SH-SY5Y (cell line): ENCODE measurements around the gene PRELID1.

ENCODE experiments used
- GATA2 ChIP-seq: IDR thresholded peaks from 2 replicates; pipeline ENCODE4 v1.6.1; 2011; ENCODE audit warnings: mild to moderate bottlenecking, low read depth, low read length
- GATA3 ChIP-seq: IDR thresholded peaks from 2 replicates; pipeline ENCODE4 v1.6.1; 2011; ENCODE audit warnings: low read depth, mild to moderate bottlenecking, low read length, moderate library complexity

PRELID1 gene, protein sequence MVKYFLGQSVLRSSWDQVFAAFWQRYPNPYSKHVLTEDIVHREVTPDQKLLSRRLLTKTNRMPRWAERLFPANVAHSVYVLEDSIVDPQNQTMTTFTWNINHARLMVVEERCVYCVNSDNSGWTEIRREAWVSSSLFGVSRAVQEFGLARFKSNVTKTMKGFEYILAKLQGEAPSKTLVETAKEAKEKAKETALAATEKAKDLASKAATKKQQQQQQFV

DNA sequence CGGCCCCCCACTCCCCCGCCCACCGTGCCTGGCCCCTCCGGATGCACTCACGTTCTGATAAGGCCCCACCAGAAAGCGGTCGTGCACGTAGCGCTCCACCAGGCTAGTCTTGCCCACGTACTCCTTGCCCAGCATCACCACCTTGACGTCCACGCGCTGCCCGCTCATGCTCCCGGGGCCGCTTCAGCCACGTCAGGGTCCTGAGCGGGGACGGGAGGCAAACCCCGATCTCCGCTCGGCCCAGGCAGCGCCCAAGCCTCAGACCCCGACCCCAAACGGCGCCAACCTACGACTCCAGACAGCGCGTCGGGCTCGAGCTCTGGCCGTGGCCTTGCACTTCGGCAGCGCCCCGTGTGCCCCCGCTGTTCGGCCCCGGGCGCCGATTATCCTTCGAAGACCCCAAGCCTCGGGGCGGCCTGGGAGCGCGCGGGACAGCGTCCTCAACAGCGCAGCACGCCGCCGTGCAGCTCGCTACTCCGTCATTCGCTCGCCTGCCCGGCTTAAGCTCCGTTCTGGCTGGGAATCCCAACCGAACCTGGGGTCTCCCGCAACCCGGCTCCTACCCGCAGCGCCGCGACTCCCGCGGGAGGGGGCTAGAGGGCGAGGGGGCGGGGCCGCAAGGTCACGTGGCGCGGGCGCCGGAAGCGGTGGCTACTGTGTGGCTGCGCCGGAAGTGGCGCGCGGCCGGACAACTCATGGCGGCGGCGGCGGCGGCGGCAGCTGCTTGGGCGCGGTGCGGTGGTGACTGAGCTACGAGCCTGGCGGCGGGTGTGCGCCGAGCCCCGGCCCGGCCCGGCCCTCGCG is at the start of gene PRELID1, which contains the start of gene RAB24:
TSS of gene PRELID1 (plus strand) at position 679 of the 804 bp plus-strand sequence. CDS start 187 bp downstream, outside the sequence.
TSS of gene RAB24 (minus strand) at position 599 of the 804 bp plus-strand sequence. CDS start at position 168, 431 bp downstream.
- TF ChIP-seq GATA2 = no peak
- TF ChIP-seq GATA3 = no peak

DNA sequence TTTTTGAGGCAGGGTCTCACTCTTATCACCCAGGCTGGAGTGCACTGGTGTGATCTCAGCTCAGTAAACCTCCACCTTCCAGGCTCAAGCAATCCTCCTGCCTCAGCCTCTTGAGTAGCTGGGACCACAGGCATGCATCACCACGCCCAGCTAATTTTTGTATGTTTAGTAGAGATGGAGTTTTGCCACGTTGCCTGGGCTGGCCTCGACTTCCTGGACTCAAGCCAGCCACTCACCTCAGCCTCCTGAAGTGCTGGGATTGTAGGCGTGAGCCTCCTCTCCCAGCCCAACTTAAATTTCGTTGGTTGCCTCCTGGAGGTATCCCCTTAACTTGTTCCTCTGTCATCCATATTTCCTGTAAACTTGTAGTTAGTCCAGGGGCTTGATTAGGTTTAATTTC is 47.3 kb upstream of the PRELID1 start:
- no peak for TF ChIP-seq GATA3

DNA sequence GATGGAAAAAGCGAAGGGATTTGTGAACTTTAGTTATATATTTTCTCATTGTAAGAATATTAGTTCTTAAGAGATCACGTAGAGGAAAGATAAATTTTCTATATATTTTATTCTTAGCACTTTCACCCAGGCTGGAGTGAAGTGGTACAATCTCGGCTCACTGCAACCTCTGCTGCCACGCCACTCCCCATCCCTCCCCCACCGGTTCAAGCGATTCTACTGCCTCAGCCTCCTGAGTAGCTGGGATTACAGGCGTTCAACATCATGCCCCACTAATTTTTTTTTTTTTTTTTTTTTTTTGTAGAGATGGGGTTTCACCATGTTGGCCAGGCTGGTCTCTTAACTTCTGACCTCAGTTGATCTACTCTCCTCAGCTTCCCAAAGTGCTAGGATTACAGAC is 42.6 kb upstream of the PRELID1 start:
- TF ChIP-seq GATA3 (no peak), GATA2 (no peak)

DNA sequence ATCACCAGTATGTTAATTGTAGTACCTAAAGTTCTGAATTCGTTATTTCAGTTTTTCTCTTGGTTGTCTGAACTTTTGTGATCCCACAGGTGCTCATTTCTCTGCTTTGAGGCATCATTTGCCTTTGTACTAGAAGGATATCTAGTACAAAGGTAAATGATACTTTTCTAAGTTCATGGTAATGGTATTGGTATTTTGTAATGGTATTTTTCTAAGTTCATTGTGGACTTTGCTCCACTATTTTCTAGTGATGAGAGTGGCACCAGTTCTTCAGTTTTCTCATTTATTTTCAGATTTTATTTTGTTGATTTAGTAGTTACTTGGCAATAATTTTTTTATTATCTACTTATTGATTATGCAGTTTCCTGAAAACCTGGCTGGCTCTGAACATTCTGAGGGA is 42.1 kb upstream of the PRELID1 start:
- TF ChIP-seq GATA2 (no peak), GATA3 (no peak)

DNA sequence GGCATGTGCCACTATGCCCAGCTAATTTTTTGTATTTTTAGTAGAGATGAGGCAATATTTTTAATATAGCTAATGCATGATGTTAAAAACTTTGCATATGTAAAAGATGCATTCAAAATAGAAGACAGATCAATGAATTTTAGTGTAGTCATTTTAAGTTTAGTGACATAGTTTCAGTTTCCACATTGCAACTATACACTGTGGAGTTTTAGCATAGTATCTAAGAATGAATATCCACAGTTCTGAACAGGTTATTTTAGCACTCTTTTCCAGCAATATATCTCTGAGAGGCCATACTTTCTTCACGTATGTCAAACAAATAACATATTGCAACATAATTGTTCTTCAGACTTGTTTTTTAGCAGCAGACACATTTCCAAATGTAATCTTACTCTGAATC is 39.4 kb upstream of the PRELID1 start:
- TF ChIP-seq GATA2 (no peak), GATA3 (no peak)

DNA sequence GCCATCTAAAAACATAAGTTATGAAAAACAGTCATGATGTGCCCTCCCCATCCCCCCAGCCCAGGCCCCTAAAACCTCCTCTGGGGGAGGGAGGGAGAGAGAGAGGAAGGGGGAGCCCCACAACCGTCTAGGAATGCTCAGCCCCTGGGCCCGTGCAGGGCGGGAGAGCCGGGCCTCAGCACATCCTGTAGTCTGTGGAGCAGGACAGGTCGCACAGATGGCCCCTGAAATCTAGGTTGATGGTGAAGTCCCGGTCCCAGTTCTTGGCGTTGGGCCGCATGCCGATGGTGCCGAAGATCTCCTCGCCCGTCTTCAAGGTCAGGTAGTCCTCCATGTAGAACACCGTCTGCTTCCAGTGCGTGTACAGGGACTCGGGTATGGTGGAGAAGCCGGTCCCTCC is 38.2 kb upstream of the PRELID1 start:
- TF ChIP-seq GATA2 (no peak), GATA3 (no peak)

DNA sequence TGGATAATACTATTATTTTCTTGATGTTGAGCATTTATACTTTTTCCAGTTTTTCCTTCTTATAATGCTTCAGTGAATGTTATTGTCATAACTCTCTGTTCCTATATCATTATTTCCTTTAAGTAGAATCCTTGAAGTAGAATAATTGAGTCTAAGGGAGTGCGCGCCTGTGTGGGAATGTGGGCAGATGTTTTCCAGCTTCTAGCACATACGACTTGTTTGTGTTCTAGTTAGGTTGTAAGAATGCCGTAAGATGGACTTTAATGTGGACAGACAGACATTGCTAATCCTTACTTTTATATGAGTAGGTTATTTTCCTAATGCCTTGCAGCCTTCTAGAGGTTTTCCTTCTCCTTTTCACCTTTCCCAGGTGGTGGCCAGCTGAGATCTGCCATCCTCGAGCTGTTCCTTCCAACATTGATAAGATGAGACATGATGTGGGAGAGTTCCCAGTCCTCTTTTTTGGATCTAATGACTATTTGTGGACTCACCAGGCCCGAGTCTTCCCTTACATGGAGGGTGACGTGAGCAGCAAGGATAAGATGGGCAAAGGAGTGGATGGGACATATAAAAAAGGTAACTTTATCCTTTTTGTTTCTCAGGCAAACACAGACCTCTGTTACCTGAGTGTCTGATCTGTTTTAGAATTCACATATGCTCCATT is 34.2 kb upstream of the PRELID1 start:
- TF ChIP-seq GATA3 = no peak
- no peak for TF ChIP-seq GATA2

DNA sequence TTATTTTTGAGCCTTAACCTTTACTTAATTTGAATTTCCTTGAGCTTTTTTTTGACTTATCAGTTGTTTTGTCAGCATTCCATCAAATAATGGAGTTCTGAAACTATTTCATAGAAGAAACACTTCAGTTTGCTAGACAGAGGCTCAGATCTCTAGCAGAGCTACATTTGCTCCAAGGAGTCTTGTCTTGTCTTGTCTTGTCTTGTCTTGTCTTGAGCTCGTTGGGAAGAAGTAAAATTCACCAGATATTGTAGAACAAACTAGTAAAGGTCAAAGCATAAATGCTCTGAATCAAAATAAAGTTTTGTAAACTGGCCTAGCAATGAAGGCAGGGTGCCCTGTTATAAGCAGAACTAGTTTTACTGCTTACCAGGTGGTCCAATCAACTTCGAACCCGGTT is 33.6 kb upstream of the PRELID1 start:
- TF ChIP-seq GATA3 = no peak
- no peak for TF ChIP-seq GATA2

DNA sequence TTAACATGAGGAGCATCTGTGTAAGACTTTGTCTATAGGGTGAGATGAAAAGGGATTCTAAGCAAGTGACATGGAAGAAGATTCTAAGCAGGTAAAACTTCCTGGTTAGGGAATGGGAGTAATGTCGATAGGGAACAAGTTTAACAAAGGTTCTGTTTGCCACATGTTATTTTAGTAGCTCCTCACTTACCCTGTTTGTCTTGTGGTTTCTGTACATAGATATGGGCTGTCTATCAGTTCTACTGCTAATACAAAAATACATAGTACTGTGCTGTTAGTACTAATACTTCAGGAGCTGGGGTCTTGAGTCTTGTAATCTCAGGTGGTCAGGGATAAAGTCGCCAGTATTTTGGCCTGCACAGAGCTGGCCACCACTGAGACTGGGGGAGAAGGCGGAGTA is 32.9 kb upstream of the PRELID1 start:
- TF ChIP-seq GATA2 = no peak
- TF ChIP-seq GATA3 = no peak

DNA sequence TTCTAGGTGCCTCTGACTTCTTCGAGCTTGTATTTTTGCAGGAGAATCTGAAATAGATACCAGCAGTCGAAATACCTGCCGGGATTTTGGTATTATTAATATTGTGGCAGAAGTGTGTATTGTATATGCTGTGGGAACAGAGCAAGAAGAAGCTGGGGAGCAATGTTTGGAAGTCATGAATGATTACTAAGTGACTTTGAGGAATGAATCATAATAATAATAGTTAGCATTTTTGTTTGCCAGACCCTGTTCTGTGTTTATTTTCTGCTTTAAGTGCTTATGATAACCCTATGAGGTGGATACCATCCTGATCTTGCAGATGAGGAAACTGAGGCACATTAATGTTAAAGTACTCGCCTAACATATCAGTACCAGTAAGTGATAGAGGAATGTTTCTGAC is 32.5 kb upstream of the PRELID1 start:
- no peak for TF ChIP-seq GATA3

DNA sequence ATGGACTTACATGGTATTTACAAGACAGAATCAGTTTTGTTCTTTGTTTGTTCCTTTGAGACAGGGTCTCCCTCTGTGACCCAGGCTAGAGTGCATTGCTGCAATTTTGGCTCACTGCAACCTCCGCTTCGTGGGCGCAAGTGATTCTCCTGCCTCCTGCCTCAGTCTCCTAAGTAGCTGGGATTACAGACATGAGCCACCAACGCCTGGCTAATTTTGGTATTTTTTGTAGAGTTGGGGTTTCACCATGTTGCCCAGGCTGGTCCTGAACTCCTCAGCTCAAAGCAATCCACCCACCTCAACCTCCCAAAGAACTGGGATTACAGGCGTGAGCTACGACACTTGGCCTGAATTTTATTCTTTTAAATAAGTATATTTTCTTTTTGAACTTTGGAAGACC is 27.7 kb upstream of the PRELID1 start:
- no peak for TF ChIP-seq GATA2
- TF ChIP-seq GATA3 = no peak

DNA sequence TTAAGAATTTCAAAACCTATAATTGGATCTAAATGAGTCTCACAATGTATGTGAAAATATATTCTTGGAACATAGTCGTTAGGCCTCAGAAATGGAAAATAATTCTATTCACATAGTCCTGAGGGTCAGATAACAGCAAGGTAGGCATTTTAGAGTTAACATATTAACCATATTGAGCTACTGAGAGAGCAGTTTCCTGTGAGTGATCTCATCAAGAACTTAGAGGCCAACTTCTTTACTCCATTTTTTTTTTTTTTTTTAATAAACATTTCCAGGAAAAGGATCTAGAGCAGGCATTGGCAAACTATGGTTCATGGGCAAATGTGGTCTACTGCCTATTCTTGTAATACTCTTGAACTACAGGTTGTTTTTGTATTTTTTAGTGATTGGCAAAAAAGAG is 26.7 kb upstream of the PRELID1 start:
- no peak for TF ChIP-seq GATA2
- no peak for TF ChIP-seq GATA3

DNA sequence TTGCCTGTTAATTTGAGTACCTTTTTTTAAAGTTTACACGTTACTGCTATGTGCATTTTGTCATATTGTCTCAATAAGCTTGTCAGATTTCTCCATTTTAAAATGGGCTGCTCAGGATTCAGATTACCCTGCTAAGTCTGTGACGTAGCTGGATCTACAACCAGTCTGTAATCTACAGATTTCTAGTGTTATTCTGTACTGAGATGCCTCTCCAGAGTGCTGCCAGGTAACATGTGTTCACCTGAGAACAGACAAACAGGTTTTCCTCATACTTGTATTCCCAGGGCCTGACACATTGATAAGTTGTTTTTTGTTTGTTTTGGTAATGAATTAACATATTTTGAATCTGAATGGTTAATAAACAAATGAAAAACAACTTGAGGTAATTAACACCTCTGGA is 15.4 kb upstream of the PRELID1 start:
- TF ChIP-seq GATA3 (no peak), GATA2 (no peak)

DNA sequence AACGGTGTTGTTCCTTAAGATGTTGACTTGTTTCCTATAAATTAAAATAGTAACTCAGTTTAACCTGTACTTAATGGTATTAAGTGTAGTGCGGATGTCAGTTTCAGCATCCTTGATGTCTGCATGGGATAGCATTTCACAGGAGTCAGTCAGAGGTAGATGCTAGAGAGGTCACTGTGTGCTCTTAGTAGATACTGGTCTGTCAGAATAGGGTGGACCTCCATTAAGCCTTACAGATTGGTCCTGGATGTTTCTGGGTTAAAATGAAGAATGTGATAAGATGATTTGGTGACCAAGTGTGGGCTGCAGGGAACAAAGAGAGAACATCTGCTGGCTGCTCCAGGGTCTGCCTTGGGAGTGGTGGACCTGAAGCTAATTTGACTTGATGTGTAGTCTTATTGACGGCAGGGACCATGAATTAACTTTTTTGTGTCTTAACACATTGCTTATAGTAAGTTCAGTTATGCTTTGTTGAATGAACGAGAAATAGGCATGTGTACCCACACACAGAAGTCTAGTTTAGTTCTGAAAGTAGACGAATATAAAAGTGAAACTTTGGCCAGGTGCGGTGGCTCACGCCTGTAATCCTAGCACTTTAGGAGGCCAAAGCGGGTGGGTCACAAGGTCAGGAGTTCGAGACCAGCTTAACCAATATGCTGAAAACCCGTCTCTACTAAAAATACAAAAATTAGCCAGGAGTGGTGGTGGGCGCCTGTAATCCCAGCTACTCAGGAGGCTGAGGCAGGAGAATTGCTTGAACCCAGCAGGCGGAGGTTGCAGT is 12.6 kb upstream of the PRELID1 start:
- TF ChIP-seq GATA2 (no peak), GATA3 (no peak)

DNA sequence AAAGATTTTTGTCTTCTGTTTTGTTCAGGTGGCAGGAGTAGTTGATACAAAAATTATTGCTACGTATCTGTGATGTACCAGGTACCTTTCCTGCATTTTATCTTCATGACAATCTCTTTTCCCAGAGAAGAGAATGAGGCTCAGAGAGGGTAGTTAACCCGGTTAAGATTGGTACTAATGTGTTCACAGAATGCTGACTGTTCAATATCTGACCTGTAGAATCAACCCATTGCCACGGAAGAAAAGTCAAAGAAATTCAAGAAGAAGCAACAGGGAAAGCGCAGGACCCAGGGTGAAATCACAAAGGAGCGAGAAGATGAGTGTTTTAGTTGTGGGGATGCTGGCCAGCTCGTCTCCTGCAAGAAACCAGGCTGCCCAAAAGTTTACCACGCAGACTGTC is 11.9 kb upstream of the PRELID1 start:
- TF ChIP-seq GATA2 (no peak), GATA3 (no peak)
